Ovary (tissue), 9 donors: ENCODE data around the gene ADAD2. TPM values are rescaled to one million over a fixed set of nuclear protein-coding genes. Genes with fewer than 3 reads are reported as not detected.

Experiments
- DNase-seq, 5 donors: peaks; one replicate each; pipeline ENCODE4 v3.0.0-alpha.2; 2019 to 2020
- H3K27ac ChIP-seq, 2 donors: fragments of 200-600 bp; one replicate each; pipeline versions ENCODE4 v1.5.1 to v1.8.0; 2019 to 2022
- H3K27me3 ChIP-seq: fragments of 200-600 bp; one replicate; pipeline ENCODE4 v1.8.0; 2022
- H3K36me3 ChIP-seq: fragments of 200-600 bp; sonication (generic); one replicate; pipeline ENCODE4 v1.5.1; 2019
- H3K4me1 ChIP-seq: one replicate; pipeline ENCODE4 v1.8.1; 2013; ENCODE audit warnings: mild to moderate bottlenecking, moderate library complexity; ENCODE audit not compliant: insufficient read depth
- H3K4me3 ChIP-seq: fragments of 200-600 bp; sonication (generic); one replicate; pipeline ENCODE4 v1.5.1; 2017
- H3K9me3 ChIP-seq, 2 donors: fragments of 200-600 bp in 1 of 2; sonication (generic) in 1 of 2; one replicate each; pipeline versions ENCODE4 v1.5.1 to v1.8.1; 2013 to 2019; ENCODE audit warnings: mild to moderate bottlenecking in 1 of 2, moderate library complexity in 1 of 2
- EP300 ChIP-seq: sonication (generic); formaldehyde crosslinking; IDR thresholded peaks from one replicate; pipeline ENCODE4 v1.6.1; 2017; ENCODE audit warnings: antibody characterized with exemption
- POLR2A ChIP-seq: fragments of 450-650 bp; IDR thresholded peaks from one replicate; pipeline ENCODE4 v1.6.1; 2017; ENCODE audit warnings: antibody characterized with exemption, mild to moderate bottlenecking, moderate library complexity
- WGBS, 3 donors: extraction: QIAGEN DNeasy Blood & Tissue Kit in 1 of 3; methylation state at CpG; one replicate each; pipeline versions ENCODE4 v1.1.5 to v1.1.7; 2013 to 2017; 5-methylcytosine and 5-hydroxymethylcytosine counted together
- intact Hi-C, 4 donors: fragments of 100-400 bp; cut with DNase I; formaldehyde crosslinking; loops; one replicate each; pipeline versions ENCODE4 v1.11.0 to v1.15.1; 2022 to 2023
- polyA plus RNA-seq, 2 donors: library from polyadenylated mRNA; stranded (reverse); fragments of 200-250 nt in 1 of 2; fragments of 350-450 nt in 1 of 2; fragmentation: Illumina TruSeq in 1 of 2; extraction: RNeasy Lipid Tissue Mini Kit (QIAGEN cat#74804) in 1 of 2; gene quantifications; one replicate each; pipeline ENCODE4 v1.2.3, GENCODE V29; 2013 to 2014
- total RNA-seq, 7 donors: library from RNA; depleted of rRNA in 2 of 7; stranded (reverse); fragments of >200 nt in 2 of 7; fragmentation: NEBNext Ultra II Directional in 3 of 7; extraction: Animal tissue kit (Norgen Biotek cat#: 25700) in 3 of 7; gene quantifications; one replicate each; pipeline versions ENCODE4 v1.1.0 to v1.2.4, GENCODE V29; 2016 to 2023
- TF ChIP-seq, protein P1 (sequence below), 3 donors: fragments of 450-650 bp in 2 of 3; fragments of 200-600 bp in 1 of 3; IDR thresholded peaks; one replicate each; pipeline versions ENCODE4 v1.5.1 to v1.8.0; 2016 to 2022; ENCODE audit warnings: antibody characterized with exemption in 3 of 3, mild to moderate bottlenecking in 1 of 3
- donor health status: DM: no; HTN: no; CAD: no; lungs with moderate emphysema.
- donor health status: DM: no; HTN: no; CAD: no.
- donor health status: Bipolar disorder and iron deficiency.
- donor health status: DM: yes; HTN: yes; CAD: no.
- donor health status: DM: no; HTN: no; CAD: no.
- donor health status: DM: yes; HTN: yes; CAD: no.

The ADAD2 gene
- total and polyA plus RNA-seq, 9 donors, result 0.12 to 2.0 (median 0.84) TPM; not detected in 5

DNA sequence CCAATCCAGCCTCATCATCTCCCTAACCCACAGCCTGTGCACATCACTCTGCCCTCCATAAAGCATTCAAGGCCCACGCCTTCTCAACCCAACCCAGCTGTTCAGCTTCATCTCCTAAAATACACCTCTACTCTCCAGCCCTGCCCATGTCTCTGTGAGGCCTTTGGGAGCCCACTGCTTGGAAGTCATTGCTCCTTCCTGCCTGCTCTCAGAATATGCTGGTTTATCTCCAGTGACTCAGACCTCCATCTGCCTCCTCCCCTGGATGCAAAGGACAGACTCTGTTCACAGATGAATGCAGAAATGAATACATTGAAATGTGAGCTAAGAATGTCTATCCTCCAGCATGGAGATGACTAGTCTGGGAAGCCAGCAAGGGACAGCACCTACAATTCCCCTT lies 29.9 kb downstream of the ADAD2 start:
- H3K4me3 ChIP-seq, result no peak overlapping the region
- H3K27me3 ChIP-seq, result no peaks in the 10 kb centered on the region
- TF ChIP-seq POLR2A (no peak), EP300 (no peak)
- TF ChIP-seq, protein P1, sequence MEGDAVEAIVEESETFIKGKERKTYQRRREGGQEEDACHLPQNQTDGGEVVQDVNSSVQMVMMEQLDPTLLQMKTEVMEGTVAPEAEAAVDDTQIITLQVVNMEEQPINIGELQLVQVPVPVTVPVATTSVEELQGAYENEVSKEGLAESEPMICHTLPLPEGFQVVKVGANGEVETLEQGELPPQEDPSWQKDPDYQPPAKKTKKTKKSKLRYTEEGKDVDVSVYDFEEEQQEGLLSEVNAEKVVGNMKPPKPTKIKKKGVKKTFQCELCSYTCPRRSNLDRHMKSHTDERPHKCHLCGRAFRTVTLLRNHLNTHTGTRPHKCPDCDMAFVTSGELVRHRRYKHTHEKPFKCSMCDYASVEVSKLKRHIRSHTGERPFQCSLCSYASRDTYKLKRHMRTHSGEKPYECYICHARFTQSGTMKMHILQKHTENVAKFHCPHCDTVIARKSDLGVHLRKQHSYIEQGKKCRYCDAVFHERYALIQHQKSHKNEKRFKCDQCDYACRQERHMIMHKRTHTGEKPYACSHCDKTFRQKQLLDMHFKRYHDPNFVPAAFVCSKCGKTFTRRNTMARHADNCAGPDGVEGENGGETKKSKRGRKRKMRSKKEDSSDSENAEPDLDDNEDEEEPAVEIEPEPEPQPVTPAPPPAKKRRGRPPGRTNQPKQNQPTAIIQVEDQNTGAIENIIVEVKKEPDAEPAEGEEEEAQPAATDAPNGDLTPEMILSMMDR (IDR thresholded peaks at IDR 0.05), result no peak
- DNase-seq, result no peak
- H3K27ac ChIP-seq, result no peak overlapping the region
- WGBS, 3 donors, result 97 to 100% (median 100%) methylated on average over 1 of the region's 1 CpG
- no peaks in the 10 kb centered on the region for H3K9me3 ChIP-seq
- no peaks in the 10 kb centered on the region for H3K4me1 ChIP-seq
- no peaks in the 10 kb centered on the region for H3K36me3 ChIP-seq
- intact Hi-C loops, result no loop called here

DNA sequence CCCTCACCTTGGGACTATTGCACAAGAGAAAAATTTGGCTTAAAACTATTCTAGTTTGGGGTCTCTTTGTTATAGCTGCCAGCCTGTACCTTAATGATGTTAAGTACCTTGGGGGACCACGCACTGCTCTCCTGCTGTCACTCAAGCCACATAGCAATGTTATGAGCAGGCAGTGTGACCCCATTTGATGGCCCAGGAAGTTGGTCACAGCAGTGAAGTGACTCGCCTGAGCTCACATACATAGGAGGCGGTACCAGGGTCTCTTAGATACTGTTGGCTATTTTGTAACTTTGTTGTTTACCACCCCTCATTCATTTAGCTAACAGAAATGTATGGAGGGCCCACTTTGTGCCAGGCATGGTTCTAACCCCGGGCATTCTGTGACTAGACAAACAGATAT lies 32.5 kb downstream of the ADAD2 start:
- WGBS, 3 donors, result 85 to 94% (median 90%) methylated on average over 4 of the region's 4 CpGs
- TF ChIP-seq EP300 (no peak), POLR2A (no peak)
- TF ChIP-seq, protein P1 (IDR thresholded peaks at IDR 0.05), result no peak
- Histone ChIP-seq H3K9me3 (no peaks in the 10 kb centered on the region), H3K36me3 (no peaks in the 10 kb centered on the region), H3K4me3 (no peak overlapping the region), H3K4me1 (peaks cover 4% of the 10 kb centered on the region), H3K27ac (no peak overlapping the region), H3K27me3 (no peaks in the 10 kb centered on the region)
- DNase-seq, result no peak
- intact Hi-C loops, result no loop called here

DNA sequence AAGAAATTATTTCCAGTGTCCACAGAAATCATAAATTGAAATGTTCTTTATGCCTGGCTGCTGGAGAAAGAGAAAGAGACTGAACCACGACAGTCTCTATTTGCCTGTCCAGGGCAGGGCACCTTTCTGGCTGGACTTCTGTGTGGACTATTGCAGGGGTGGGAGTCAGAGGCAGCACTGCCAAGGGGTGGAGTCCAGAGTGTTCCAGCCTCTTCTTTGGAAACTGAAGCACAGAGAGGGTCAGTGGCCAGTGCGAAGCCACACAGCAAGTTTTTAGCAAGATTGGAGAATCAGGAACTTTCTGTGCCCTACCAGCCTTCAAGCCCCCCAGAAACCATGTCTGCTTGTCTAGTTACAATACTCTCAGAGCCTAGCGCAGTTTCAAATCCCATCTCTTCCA lies 33.6 kb downstream of the ADAD2 start:
- WGBS, 3 donors, result 81 to 92% (median 89%) methylated on average over 3 of the region's 3 CpGs
- peaks cover 7% of the 10 kb centered on the region for H3K4me1 ChIP-seq
- no peak overlapping the region for H3K27ac ChIP-seq
- no peak overlapping the region for H3K4me3 ChIP-seq
- H3K9me3 ChIP-seq, result no peaks in the 10 kb centered on the region
- TF ChIP-seq EP300, result no peak
- no peaks in the 10 kb centered on the region for H3K36me3 ChIP-seq
- intact Hi-C loops, result no loop called here
- DNase-seq, result no peak
- no peaks in the 10 kb centered on the region for H3K27me3 ChIP-seq

DNA sequence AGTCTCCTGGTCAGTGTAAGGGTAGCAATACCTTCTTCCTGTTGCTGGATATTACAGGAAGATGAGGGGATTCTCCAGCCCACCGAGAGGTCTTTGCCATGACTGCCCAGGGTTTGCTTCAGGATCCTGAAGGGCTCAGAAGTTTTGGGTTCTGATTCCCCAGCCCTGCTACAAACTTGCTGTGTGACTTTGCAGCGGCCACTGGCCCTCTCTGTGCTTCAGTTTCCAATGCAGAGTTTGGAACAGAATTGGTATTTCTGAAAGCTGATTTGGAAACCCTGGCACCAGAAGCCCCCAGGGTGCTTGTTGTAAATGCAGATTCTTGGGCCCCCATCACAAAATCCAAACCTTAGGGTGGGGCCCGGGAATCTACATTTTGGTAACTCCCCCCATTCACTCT lies 34.2 kb downstream of the ADAD2 start:
- 81 to 95% (median 83%) methylated on average over 3 of the region's 3 CpGs for WGBS, 3 donors
- Histone ChIP-seq H3K9me3 (no peaks in the 10 kb centered on the region), H3K4me1 (peaks cover 7% of the 10 kb centered on the region), H3K4me3 (no peak overlapping the region), H3K36me3 (no peaks in the 10 kb centered on the region), H3K27me3 (no peaks in the 10 kb centered on the region), H3K27ac (no peak overlapping the region)
- TF ChIP-seq, protein P1 (IDR thresholded peaks at IDR 0.05), result no peak
- no peak for TF ChIP-seq POLR2A
- TF ChIP-seq EP300, result no peak
- DNase-seq, result no peak
- intact Hi-C loops, result no loop called here

DNA sequence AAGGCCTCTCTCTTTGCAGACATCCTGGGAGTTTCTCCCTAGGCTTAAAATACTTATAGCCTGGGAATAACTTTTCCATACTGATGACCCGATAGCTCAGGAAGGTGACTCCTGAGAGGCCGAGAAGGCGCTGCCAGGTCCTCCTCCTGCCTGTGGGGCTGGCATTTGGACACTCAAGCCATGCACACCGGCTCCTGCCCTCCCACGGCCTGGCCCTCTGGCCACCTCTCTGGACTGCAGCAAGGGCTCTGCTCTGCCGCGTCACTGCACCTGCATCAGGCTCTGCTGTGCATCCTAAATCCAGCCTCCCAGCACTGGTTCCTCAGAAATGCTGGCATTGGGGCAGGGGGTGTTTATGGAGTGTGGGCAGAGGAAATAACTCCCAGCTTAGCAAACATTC lies 34.6 kb downstream of the ADAD2 start:
- H3K27ac ChIP-seq, result no peak overlapping the region
- intact Hi-C loops, result no loop called here
- 76 to 89% (median 79%) methylated on average over 7 of the region's 7 CpGs for WGBS, 3 donors
- DNase-seq, result no peak
- TF ChIP-seq EP300, result no peak
- no peak for TF ChIP-seq POLR2A
- TF ChIP-seq, protein P1 (IDR thresholded peaks at IDR 0.05), result no peak
- H3K4me3 ChIP-seq, result no peak overlapping the region
- H3K36me3 ChIP-seq, result no peaks in the 10 kb centered on the region
- no peaks in the 10 kb centered on the region for H3K27me3 ChIP-seq
- H3K4me1 ChIP-seq, result peaks cover 7% of the 10 kb centered on the region
- H3K9me3 ChIP-seq, result no peaks in the 10 kb centered on the region
